Diencephalon (tissue), 1 donor: ENCODE data around the gene ANK3. TPM values are rescaled to one million over a fixed set of nuclear protein-coding genes. Genes with fewer than 3 reads are reported as not detected.

Experiments
- small RNA-seq: library from RNA; depleted of rRNA; stranded (forward); fragments of <200 nt; gene quantifications from one replicate; pipeline ENCODE3, GENCODE V24; 2014
- total RNA-seq: library from RNA; depleted of rRNA; stranded (reverse); fragments of >200 nt; gene quantifications from one replicate; pipeline ENCODE4 v1.2.3, GENCODE V29; 2014

The ANK3 gene
- 291 TPM for total RNA-seq

GRCh38 chr10:60389413-60390025 is at the start of gene ANK3:
TSS of gene ANK3 (minus strand) at chr10:60389875. CDS start at chr10:60389538, 337 bp downstream.

Small RNA genes lying within 50 kb of the gene (small RNA-seq; reads per million reads assigned to genes)
- gene RF00019, result not detected
